Retinal pigment epithelial cell (primary cell): Measurements from ENCODE around the gene NOS1AP.
A peak's percentile ranks its signal among the peaks of the same experiment; 100 is the strongest.

Source experiments
- DNase-seq: peaks from one replicate; pipeline ENCODE4 v3.0.0-alpha.2; 2010; ENCODE audit warnings: low read depth
- H3K4me3 ChIP-seq: 2 replicates; pipeline ENCODE4 v1.5.1; 2011; ENCODE audit warnings: mild to moderate bottlenecking, low read length, control low read depth, moderate library complexity
- TF ChIP-seq, protein P1 (sequence below): conservative IDR thresholded peaks from 2 replicates; pipeline ENCODE4 v1.5.1; 2011; ENCODE audit warnings: low read depth, low read length, control low read depth, inconsistent platforms

Gene NOS1AP

DNA sequence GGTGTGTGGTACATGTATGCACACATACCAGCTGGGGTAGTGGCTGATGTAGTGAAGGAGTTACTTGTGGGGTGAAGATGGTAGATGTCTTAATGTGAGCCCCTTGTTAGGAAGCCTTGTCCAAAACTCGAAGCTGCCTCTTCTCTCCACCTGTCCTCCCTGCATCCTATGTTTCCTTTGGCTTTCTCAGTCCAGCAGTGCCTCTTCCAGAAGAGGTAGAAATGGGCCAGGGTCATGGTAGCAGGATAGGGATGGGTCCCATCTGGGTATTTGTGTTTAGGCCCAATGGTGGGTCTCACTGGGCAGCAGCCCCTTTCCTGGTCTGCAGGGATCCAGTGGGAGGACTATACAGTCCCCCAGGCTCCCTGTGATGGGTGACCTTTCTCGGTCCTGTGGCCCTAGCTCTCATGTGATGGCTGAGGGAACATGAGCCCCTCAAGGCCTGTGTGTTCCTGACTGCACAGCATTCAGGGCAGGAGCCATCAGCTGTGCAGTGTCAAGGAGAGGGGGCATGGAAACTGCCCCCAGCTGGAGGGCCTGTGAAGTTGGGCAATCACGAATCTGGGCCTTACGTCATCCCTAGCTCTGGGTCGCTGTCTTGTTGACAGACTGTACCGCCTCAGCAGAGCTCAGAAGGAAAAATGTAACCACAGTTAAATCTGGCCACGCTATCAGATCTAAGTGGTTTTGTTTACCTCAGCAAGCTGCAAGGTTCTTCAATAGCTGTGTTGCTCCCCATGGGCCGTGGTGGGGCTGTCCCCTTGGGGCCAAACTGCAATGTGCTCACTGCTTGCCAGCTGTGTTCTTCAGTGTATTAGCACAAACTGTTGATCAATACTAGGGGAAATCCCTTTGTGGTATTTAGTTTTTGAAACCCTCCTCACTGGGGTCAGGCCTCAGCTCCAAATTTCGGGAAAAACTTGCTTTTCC, 82.7 kb downstream of the NOS1AP start:
- DNase-seq, result no peak
- TF ChIP-seq, protein P1, sequence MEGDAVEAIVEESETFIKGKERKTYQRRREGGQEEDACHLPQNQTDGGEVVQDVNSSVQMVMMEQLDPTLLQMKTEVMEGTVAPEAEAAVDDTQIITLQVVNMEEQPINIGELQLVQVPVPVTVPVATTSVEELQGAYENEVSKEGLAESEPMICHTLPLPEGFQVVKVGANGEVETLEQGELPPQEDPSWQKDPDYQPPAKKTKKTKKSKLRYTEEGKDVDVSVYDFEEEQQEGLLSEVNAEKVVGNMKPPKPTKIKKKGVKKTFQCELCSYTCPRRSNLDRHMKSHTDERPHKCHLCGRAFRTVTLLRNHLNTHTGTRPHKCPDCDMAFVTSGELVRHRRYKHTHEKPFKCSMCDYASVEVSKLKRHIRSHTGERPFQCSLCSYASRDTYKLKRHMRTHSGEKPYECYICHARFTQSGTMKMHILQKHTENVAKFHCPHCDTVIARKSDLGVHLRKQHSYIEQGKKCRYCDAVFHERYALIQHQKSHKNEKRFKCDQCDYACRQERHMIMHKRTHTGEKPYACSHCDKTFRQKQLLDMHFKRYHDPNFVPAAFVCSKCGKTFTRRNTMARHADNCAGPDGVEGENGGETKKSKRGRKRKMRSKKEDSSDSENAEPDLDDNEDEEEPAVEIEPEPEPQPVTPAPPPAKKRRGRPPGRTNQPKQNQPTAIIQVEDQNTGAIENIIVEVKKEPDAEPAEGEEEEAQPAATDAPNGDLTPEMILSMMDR, result no peak
- no peak overlapping the region for H3K4me3 ChIP-seq

DNA sequence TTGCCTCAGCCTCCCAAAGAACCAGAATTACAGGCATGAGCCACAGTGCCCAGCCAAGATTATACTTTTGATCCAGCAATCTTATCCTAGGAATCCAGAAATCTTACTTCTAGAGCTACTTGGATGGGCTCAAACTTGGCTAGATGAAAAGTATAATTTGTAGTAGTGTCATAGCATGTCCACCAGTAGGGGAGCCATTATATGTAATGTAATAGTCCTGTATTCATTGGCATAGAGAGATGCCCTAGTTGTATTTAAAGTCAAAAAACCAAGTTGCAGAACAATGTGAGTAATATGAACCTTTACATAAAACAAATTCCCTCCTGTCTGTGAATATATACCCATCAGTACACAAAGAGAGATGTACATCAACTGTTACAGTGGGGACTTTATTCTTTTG, 83.9 kb downstream of the NOS1AP start:
- H3K4me3 ChIP-seq, result no peak overlapping the region
- no peak for DNase-seq
- TF ChIP-seq, protein P1, result no peak

GRCh38 chr1:162157469-162157868, 88.0 kb downstream of the NOS1AP start:
- DNase-seq, result no peak
- H3K4me3 ChIP-seq, result no peak overlapping the region
- TF ChIP-seq, protein P1, result no peak

GRCh38 chr1:162158624-162159271, 89.3 kb downstream of the NOS1AP start:
- no peak overlapping the region for H3K4me3 ChIP-seq
- no peak for DNase-seq
- TF ChIP-seq, protein P1, result no peak

DNA sequence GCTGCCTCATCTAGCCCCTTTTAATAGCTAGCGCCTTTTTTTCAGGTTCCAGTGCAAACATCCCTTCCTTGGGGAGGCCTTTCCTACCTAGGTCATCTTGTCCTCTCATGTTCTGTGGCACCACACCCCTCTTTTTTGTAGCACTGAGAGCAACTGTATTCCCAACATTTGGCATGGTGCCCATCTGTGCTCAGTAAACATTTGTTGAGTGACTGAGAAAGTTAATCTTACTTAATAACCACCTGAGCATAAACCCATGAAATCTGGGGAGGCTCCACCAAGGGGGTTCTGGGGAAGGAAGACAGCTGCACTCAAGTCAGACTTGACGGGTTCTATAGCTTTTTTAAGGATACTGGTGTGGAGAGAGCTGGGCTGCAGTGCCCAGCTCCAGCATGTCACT, 90.0 kb downstream of the NOS1AP start:
- TF ChIP-seq, protein P1, result no peak
- H3K4me3 ChIP-seq, result no peak overlapping the region
- peak; percentile 44 for DNase-seq

DNA sequence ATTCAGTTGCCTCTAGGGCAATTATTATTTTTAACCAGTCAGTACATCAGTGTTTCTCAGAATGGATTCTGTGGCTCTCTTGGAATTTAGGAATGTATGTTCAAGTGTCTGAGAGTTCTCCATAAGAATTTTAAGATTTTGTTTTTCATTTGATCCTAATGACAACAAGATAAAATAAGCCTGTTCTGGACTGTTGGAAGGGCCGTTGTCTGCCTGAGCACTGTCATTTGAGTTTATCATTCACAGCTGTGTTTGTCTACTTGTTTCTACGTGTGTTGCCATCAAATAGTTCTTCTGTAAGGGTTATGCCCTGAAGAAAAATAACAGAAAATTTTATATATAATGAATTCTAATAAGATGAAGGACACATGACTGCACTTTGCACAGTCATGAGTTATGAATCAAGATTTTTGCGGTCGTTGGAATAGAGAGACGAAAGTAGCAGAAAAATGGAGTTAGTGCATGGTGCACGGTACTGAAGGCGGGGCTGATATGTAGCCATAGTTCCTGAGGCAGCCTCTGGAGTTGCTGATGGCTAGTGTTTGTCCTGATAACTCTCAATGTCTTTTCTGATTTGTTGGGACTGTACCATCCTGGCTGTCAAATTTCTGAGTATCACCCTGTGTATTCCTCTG, 92.5 kb downstream of the NOS1AP start:
- TF ChIP-seq, protein P1, result no peak
- H3K4me3 ChIP-seq, result no peak overlapping the region
- peak; percentile 62 for DNase-seq
